Measurements from ENCODE around the gene GEMIN5.
A peak's percentile ranks its signal among the peaks of the same experiment; 100 is the strongest.
"Not testable (repeated sequence)": the region's sequence is repeated elsewhere in the genome, so short reads cannot be mapped to it uniquely, and the experiment has no call there.

Gene GEMIN5, protein sequence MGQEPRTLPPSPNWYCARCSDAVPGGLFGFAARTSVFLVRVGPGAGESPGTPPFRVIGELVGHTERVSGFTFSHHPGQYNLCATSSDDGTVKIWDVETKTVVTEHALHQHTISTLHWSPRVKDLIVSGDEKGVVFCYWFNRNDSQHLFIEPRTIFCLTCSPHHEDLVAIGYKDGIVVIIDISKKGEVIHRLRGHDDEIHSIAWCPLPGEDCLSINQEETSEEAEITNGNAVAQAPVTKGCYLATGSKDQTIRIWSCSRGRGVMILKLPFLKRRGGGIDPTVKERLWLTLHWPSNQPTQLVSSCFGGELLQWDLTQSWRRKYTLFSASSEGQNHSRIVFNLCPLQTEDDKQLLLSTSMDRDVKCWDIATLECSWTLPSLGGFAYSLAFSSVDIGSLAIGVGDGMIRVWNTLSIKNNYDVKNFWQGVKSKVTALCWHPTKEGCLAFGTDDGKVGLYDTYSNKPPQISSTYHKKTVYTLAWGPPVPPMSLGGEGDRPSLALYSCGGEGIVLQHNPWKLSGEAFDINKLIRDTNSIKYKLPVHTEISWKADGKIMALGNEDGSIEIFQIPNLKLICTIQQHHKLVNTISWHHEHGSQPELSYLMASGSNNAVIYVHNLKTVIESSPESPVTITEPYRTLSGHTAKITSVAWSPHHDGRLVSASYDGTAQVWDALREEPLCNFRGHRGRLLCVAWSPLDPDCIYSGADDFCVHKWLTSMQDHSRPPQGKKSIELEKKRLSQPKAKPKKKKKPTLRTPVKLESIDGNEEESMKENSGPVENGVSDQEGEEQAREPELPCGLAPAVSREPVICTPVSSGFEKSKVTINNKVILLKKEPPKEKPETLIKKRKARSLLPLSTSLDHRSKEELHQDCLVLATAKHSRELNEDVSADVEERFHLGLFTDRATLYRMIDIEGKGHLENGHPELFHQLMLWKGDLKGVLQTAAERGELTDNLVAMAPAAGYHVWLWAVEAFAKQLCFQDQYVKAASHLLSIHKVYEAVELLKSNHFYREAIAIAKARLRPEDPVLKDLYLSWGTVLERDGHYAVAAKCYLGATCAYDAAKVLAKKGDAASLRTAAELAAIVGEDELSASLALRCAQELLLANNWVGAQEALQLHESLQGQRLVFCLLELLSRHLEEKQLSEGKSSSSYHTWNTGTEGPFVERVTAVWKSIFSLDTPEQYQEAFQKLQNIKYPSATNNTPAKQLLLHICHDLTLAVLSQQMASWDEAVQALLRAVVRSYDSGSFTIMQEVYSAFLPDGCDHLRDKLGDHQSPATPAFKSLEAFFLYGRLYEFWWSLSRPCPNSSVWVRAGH (N-terminal part only)

DNA sequence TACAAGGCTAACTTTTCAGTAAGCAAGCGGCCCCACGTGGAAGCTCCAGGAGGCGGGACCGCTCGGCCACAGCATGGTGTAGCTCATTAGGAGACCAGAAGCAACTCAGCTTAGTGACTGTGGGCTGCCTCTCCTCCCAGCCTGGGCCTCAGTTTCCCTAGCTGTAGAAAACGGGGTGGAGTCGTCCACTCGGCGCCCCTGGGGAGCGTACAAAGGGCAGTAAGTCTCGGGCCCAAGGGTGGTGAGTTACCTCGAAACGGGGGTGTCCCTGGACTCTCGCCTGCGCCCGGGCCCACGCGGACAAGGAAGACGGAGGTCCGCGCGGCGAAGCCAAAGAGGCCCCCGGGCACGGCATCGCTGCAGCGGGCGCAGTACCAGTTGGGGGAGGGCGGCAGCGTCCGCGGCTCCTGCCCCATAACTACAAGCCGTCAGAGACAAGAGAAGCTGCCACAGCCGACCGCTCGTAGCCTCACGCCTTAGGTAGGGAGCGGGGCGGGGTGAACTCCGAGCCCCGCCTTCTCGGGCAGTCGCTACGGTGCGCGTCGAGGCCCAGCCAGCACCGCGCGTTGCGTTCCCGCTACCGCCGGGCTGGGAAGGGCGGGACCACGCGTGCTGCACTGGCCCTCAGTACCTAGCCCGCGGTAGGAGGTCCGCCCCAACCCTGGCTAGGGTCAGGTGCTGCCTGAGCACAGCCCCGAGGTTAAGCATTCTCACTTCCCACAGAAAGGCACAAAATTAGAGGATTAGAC, at the start of gene GEMIN5:
TSS of gene GEMIN5 (minus strand) at position 494 of the 749 bp plus-strand sequence. CDS start at position 416, 78 bp downstream.
- peak; percentile 68 to 71 for DNase-seq (ENCODE audit: extremely low read depth in 1 of 2, low read depth in 1 of 2)

DNA sequence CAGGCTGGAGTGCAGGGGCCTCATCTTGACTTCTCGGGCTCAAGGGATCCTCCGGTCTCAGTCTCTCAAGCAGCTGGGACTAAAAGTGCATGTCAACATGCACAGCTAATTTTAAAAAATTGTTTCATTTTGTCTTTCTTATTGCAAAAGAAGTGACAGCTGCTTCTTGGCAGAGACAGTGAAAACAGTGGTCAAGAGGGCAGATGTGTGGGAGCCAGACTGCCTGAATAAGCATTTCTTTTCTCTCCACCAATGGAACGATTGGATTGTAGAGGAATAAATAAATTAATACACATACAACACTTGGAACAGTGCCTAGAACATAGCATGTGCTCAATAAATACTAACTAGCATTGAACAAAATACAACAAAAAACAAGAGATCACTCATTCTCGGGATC, 48.1 kb upstream of the GEMIN5 start:
- DNase-seq (ENCODE audit: extremely low read depth in 1 of 2, low read depth in 1 of 2) = no peak

DNA sequence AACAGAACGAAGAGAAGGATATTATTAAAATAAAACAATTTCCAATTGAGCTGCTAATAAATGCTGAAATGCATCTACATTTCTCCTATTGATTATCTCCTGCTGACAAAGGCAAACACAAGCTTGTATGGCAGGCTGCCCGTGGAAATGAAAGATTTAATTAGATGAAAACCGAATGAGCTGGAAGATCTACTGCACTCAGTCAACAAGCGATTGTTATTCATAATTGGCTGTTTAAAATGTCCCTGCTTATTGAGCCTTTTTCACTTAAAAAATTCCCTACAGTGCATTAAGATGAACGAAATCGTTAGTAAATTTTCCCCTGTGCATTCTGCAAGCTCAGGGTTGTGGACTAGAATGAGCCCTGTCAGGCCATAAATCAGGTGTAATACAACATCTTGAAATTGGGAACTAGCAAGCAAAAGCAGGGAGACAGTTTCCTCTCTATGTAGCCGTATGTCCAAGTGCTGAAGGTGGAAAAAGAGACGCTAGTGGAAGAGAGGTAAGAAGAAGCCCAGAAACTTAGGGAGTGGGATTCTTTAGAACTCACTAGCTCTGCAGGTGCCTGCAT, 47.0 kb upstream of the GEMIN5 start:
- DNase-seq (ENCODE audit: extremely low read depth in 1 of 2, low read depth in 1 of 2) = no peak

DNA sequence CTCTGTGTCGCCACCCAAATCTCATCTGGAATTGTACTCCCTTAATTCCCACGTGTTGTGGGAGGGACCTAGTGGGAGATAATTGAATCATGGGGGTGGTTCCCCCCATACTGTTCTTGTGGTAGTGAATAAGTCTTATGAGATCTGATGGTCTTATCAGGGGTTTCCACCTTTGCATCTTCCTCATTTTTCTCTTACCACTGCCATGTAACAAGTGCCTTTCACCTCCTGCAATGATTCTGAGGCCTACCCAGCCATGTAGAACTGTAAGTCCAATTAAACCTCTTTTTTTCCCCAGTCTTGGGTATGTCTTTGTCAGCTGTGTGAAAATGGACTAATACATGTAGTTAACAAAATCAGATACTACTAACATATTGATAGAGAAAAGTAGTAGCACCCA, 40.3 kb upstream of the GEMIN5 start:
- not testable (repeated sequence) for DNase-seq (ENCODE audit: extremely low read depth in 1 of 2, low read depth in 1 of 2)

DNA sequence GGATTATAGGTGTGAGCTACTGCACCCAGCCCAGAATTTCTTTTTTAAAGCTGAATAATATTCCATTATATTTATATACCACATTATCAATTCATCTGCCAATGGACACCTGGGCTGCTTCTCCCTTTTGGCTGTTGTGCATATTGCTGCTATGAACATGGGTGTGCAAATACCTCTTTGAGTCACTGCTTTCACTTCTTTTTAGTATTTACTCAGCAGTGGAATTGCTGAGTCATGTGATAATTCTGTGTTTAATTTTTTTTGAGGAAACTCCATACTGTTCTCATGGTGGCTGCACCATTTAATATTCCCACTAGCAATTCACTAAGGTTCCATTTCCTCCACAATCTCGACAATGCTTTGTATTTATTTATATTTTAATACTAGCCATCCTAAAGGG, 39.4 kb upstream of the GEMIN5 start:
- no peak for DNase-seq (ENCODE audit: extremely low read depth in 1 of 2, low read depth in 1 of 2)

DNA sequence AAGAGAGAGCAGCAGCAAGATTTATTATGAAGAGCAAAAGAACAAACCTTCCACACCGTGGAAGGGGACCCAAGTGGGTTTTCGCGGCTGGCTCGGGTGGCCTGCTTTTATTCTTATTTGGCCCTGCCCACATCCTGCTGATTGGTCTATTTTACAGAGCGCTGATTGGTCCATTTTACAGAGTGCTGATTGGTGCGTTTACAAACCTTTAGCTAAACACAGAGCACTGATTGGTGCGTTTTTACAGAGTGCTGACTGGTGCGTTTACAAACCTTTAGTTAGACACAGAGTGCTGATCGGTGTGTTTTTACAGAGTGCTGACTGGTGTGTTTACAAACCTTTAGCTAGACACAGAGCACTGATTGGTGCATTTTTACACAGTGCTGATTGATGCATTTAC, 38.1 kb upstream of the GEMIN5 start:
- not testable (repeated sequence) for DNase-seq (ENCODE audit: extremely low read depth in 1 of 2, low read depth in 1 of 2)

DNA sequence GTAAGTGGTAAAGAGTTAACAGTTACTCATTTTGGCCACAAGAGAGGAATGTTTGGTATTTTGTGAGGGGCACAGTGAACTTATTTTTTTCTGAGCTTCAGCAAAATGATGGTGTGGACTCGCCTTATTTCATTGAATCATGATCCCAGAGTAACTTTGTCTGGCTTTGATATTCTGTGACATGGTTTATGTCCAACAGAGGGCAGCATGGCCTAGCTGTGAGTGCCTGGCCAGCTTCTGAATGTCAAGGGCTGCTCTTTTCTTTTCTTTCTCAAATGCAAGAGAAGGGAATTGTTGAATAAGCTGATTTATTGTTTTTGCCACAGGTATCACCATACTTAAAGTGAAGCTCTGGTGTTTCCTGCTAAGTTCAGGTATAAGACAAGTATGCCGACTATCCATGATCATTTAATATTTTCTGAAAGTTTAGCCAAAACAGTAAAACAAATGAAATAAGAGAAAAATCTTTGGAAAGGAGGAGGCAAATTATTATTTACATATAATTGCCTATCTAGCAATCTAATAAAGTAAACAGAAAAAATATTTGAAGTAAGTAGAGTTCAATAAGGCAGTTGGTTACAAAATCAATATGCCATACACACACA, 34.6 kb upstream of the GEMIN5 start:
- no peak for DNase-seq (ENCODE audit: extremely low read depth in 1 of 2, low read depth in 1 of 2)

DNA sequence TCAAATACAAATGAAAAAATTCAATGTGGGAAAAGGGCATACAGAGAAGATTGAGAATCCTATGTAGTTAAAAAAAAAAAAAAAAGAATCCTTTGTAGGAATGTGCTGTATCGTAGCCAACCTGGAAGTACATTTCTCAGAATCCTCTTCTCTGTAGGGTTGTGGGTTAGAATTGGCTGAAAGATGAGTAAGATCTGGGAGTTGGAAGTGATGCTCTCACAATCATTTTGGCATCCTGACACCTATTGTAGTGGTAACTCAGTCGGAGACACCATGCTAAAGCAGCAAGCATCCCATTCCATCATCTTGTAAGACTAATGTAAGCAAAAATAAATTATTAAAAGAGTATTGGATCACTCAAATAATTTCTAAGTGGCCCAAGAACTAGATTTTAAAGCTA, 33.5 kb upstream of the GEMIN5 start:
- no peak for DNase-seq (ENCODE audit: extremely low read depth in 1 of 2, low read depth in 1 of 2)

DNA sequence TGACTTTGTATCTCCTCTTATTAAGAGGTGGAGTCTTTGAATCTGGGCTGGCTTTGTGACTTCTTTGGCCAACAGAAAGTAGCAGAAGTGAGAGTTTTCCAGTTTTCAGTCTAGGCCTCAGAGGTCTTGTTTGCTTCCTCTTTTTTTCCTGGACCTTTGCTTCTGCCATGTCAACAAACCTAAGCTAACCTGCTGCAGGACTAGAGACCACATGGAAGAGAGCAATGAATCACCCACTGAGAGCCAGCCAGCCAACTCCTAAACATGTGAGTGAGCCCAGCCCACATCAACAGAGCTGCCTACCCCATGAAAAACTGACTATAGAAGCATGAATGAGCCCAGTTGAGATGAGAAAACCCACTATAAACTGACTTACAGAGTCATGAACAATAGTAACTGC, 32.7 kb upstream of the GEMIN5 start:
- no peak for DNase-seq (ENCODE audit: extremely low read depth in 1 of 2, low read depth in 1 of 2)

DNA sequence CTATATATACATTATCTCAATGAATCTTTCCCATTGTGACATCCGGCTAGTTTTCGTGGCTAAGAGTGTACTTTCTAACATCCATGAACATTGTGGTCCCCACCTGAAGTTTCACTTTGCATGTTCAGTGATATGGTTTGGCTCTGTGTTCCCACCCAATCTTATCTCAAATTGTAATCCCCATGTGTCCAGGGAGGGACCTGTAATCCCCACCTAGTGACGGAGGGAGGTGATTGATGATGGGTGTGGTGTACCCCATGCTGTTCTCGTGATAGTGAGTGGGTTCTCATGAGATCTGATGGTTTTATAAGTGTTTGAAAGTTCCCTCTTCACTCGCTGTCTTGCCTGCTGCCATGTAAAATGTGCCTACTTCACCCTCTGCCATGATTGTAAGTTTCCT, 30.9 kb upstream of the GEMIN5 start:
- DNase-seq (ENCODE audit: extremely low read depth in 1 of 2, low read depth in 1 of 2) = no peak

DNA sequence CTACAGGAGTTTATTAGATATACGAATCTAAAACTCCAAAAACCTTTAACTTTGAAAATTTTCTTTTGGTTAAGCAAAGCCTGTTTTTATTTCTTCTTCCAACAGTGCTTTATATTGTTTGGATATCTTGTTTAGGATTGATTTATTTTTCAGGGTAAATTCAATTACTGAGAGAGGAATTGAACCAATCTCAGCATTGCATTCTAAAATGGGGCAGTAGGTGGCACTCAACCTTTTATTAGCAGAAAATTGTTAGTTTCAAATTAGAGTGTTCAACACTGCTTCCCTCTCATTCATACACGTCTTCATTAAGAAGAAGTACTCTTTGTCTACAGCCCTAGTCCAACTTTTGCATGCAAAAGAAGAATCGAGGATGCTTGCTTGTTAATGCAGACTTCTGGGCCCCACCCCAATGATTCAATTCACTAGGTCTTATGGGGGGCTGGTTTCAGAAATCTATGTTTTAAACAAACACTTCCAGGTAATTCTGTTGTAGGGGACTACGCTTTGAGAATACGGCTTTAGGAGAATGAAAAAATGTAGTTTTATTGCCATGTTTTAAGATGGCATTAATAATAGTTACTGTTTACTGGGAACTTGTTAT, 29.5 kb upstream of the GEMIN5 start:
- no peak for DNase-seq (ENCODE audit: extremely low read depth in 1 of 2, low read depth in 1 of 2)

DNA sequence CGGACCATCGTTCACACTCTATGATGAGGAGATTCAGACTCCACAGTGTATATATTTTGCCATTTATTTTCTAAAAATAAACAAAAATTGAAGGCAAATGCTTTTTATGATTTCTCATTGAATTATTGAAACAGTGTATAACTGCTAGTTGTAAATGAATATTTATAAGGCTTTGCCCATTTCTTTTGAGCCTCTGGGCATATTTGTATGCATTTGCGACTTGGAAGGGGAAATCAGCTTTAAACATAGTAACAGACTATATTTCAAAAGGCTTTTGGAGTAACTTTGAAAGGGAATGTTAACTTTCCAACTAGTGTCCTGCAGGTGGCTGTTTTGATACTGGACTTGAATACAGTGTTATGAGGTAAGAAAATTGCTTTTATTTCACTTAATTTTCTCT, 28.9 kb upstream of the GEMIN5 start:
- no peak for DNase-seq (ENCODE audit: extremely low read depth in 1 of 2, low read depth in 1 of 2)

DNA sequence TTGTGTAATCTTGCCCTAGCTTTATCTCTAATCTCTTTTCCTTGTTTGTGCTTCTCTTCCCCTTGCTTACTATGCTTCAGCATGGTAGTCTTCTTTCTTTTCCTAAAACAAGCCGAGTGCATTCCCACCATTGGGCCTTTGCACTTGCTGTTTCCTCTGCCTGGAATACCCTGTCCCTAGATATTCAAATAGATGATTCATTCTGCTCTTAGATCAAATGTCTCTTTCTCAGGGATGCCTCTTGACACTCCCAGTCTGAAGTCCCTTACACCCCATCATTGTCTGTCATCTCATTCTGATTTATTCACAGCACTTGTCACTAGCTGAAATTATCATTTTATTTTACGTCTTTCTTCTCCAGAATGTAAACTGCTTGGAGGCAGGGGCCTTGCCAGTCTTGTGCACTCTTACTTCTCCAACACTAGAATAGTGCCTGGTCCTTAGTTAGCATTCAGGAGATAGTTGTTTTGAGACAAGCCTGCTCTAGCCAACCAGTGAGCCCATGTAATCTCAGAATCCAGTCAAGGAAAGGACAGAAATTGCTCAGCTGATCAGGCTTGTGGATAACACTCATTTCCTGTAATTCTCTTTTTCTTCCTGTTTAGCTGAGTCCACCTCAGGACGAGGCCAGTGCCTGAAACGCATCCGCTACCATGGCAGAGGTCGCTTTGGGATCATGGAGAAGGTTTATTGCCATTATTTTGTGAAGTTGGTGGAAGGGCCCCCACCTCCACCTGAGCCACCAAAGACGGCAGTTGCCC, 28.2 kb upstream of the GEMIN5 start:
- DNase-seq (ENCODE audit: extremely low read depth in 1 of 2, low read depth in 1 of 2) = no peak

DNA sequence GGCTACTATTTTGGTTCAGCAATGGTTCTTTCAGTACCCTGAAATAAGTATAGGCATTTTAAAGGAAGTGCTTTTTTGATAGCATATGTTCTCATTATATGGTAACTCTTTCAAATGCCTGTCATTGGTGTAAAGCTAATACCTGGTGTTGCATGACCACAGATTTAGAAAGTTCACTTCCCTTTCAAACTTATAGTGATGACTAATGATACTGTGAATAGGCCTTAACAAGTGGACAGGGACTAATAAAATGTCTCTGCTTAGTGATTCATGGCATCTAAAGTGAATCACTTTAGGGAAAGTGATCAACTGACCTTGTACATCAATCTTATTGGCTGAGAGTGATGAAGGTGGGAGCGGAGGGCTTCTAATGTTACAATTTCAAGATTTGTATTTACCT, 24.5 kb upstream of the GEMIN5 start:
- DNase-seq (ENCODE audit: extremely low read depth in 1 of 2, low read depth in 1 of 2) = no peak

DNA sequence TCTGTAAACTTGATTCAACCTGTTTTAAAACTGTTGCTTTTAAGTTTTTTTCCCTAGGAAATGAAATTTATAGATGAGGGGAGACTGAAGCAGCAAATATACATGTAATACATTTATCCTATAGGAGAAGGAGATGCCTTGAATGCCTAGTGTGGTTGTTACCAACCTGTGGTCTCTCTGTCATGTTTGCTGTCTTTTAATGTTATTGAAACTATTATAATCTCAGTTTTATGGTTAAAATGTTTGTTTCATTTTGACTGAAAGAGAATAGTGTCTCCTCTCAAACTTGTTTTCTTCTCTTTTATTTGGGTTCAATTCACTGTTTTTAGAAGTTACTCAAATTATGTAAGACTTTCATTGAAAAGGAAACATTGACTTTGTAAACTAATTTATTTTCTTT, 18.7 kb upstream of the GEMIN5 start:
- no peak for DNase-seq (ENCODE audit: extremely low read depth in 1 of 2, low read depth in 1 of 2)

DNA sequence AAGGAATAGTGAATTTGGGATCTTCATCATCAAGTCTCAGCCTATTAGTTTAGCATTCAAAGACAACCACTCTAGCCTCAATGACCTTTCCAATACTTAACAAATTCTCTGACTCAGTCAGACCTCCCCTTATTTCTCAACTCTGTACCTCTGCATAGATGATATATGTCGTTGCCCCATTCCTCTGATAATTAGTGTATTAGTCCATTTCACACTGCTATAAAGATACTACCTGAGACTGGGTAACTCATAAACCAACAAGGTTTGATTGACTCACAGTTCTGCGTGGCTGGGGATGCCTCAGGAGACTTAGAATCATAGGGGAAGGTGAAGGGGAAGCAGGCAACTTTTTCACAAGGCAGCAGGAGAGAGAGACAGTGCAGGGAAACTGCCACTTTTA, 11.8 kb upstream of the GEMIN5 start:
- no peak for DNase-seq (ENCODE audit: extremely low read depth in 1 of 2, low read depth in 1 of 2)

DNA sequence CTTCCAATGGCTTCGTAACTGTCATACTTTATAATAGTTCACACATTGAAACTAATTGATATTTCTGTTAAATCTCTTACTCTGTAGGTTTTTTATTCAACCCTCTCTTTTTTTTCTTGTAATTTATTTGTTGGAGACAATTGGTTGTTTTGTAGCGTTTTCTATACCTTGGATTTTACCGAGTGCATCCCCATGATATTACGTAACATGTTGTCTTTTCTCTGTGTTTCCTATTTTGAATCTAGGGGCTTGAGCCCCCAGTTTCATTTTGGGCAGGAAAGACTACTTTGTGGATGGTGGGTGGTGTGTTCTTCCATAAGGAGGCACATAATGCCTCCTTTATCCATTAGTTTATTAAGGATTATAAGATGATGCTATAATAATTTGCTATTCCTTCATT, 10.3 kb upstream of the GEMIN5 start:
- no peak for DNase-seq (ENCODE audit: extremely low read depth in 1 of 2, low read depth in 1 of 2)

DNA sequence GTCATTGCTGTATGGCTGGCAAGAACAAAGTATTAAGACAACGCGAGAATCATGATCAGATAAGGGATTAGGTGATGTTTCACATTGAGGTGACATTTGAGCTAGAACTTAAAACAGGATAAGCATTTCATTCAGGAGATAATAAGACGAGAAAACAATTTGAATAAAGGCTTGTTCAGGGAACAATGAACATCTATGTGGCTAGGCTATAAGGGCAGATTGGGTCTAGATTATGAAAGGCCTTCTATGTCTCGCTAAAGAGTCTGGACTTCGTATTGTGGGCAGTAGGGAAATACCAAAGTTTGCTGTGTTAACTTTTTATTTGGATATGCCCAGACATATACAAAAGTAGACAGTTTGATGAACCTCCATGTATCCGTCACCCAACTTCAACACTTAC, 9.8 kb upstream of the GEMIN5 start:
- no peak for DNase-seq (ENCODE audit: extremely low read depth in 1 of 2, low read depth in 1 of 2)
